ENCODE results near the gene SSNA1.

Gene SSNA1

GRCh38 chr9:137152844-137153405 is 35.6 kb upstream of the SSNA1 start:
- DNase-seq (ENCODE audit: low spot score): no peak

DNA sequence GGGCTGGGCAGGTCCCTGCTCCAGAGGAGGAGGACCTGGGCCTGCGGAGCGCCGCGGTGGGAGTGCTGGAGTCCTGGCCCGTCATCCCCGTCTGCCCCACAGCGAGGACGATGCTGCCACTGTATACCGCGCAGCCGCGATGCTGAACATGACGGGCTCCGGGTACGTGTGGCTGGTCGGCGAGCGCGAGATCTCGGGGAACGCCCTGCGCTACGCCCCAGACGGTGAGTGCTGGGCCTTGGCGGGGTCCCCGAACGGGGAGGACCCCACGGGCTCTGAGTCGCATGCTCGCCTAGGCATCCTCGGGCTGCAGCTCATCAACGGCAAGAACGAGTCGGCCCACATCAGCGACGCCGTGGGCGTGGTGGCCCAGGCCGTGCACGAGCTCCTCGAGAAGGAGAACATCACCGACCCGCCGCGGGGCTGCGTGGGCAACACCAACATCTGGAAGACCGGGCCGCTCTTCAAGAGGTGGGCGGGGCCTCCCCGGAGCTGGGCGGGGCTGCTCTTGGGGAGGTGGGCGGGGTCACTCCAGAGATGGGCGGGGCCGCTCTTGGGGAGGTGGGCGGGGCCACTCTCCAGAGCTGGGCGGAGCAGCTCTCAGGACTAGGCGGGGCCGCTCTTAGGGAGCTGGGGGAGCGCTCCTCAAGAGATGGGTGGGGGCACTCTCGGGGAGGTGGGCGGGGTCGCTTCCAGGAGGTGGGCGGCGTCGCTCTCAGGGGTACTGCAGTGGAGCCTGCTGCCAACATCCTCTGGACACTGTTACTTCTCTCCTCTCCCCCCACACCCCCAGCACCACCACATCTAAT is 31.7 kb upstream of the SSNA1 start:
- DNase-seq (ENCODE audit: low spot score): no peak

DNA sequence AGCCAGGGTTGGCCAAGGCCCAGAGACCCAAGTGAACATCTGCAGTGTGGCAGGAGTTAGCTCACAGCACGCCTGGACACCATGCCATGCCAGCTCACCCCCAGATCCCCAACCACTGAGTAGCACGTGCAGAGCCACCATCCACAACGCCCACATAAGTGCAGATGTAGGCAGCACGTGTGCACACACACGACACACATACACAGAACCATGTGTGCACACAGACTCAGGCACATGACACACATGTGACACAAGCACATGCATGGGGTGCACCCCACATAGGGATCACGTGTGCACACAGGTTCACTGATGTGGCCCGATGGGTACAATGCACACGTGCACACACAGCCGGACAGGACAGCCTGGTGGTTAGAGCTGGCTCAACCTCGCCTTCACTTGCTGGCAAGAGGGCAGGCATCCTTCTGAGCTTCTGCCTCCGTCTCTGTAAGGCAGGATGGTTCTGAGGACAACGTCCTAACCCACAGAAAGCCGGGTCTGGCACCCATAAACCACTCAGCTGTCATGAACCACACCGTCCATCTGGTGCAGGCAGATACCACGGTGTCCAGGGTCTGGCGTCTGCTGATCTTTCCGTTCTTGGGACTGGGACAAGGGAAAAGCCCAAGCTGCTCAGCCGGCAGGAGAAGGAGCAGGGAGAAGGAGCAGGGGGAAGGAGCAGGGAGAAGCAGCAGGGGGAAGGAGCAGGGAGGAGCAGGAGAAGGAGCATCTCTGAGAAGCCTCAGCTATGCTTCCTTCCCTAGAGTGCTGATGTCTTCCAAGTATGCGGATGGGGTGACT is 30.7 kb upstream of the SSNA1 start:
- DNase-seq (ENCODE audit: low spot score): no peak

- no peak for DNase-seq (ENCODE audit: low spot score)
Observed at GRCh38 chr9:137158625-137159024, 29.9 kb upstream of the SSNA1 start.

DNA sequence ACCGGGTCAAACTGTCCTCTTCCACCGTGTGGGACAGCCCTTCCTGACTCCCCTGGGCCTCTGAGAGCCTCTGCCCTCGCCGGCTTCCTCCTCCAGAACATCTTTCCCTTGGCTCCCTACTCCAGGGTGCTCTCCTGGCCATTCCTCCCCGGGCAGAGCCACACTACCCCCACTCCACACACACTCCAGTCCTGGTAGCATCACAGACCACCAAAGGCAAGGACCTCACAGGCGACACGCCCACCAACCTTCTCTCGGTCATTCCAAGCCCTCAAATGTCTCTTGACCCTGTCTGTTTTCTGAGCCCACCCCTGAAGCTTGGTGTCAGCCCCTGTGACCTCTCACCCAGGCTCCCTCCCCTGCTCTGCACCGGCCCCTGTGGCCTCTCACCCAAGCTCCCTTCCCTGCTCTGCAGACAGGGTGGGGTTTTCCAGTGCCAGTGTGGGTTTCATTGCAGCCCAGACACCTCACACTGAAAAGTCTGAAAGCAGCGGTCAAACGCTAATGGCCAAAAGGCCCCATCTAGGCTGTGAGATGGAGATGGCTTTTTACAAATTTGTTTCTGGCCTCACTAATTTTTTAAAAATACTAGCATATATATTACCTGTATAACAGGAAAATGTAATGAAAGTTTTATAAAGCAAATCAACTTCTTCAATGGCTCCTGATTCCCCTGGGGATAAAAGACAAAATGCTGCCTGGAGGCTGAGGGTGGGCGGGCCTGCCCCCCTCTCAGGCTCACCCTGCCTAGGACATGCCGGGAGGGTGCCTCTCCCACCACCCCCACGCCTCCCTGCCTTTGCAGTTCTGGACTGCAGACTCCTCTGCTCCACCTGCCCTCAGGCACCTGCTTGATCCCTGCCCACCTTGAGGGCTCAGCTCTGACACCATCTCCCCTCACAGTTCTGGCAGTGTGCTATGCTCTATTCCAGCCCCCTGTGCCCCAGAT is 29.1 kb upstream of the SSNA1 start:
- no peak for DNase-seq (ENCODE audit: low spot score)

GRCh38 chr9:137160054-137160425 is 28.4 kb upstream of the SSNA1 start:
- DNase-seq (ENCODE audit: low spot score): no peak

GRCh38 chr9:137160716-137161557 is 27.5 kb upstream of the SSNA1 start:
- DNase-seq (ENCODE audit: low spot score): no peak

- DNase-seq (ENCODE audit: low spot score): no peak
Observed at GRCh38 chr9:137161558-137162486, 26.7 kb upstream of the SSNA1 start.

DNA sequence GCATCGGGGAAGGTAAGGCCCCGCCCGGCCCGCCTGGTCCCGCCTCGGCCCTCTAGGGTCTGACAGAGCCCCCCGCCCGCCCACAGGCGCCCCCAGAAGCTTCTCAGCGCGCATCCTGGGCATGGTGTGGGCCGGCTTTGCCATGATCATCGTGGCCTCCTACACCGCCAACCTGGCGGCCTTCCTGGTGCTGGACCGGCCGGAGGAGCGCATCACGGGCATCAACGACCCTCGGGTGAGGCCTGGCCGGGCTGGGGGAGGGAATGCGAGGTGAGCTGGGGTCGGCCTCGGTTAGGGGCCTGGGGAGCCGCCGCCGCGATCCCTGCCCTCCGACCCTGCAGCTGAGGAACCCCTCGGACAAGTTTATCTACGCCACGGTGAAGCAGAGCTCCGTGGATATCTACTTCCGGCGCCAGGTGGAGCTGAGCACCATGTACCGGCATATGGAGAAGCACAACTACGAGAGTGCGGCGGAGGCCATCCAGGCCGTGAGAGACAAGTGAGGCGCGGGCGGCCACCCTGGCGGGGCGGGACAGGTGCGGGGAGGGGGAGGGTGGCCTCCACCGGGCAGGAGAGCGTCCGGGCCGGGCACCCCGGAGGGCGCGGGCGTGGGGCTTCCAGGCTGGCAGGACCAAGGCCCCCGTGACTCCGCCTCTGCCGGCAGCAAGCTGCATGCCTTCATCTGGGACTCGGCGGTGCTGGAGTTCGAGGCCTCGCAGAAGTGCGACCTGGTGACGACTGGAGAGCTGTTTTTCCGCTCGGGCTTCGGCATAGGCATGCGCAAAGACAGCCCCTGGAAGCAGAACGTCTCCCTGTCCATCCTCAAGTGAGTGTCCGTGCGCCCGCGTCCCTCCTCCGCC is 25.7 kb upstream of the SSNA1 start:
- DNase-seq (ENCODE audit: low spot score): no peak

DNA sequence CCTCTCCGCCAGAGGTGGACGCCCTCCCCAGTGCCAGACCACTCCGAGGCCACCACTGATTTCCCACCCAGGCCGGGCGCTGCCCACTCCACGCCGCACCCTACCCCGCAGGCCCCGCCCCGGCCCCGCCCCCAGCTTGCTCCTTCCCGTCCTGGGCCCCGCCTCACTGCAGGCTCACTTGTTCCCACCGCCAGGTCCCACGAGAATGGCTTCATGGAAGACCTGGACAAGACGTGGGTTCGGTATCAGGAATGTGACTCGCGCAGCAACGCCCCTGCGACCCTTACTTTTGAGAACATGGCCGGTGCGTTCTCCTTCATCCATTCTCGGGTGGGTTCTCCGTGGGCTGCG is 25.1 kb upstream of the SSNA1 start:
- DNase-seq (ENCODE audit: low spot score): no peak

DNA sequence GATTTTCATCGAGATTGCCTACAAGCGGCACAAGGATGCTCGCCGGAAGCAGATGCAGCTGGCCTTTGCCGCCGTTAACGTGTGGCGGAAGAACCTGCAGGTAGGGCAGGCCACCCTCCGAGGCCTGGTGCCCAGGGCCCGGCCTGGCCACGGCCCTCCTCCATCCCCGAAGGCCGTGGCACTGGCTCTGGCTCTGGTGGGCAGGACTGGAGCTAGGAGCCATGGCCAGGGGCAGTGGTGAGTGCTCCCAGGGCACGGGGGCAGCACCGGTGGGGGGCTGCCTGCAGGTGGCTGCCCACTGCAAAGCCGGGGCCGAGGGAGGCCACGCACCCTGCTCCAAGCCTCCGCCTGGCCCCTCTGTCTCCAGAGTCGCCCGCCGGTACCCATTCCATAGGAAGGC is 24.7 kb upstream of the SSNA1 start:
- DNase-seq (ENCODE audit: low spot score): no peak

- DNase-seq (ENCODE audit: low spot score): no peak
Observed at GRCh38 chr9:137164370-137165249, 23.9 kb upstream of the SSNA1 start.

DNA sequence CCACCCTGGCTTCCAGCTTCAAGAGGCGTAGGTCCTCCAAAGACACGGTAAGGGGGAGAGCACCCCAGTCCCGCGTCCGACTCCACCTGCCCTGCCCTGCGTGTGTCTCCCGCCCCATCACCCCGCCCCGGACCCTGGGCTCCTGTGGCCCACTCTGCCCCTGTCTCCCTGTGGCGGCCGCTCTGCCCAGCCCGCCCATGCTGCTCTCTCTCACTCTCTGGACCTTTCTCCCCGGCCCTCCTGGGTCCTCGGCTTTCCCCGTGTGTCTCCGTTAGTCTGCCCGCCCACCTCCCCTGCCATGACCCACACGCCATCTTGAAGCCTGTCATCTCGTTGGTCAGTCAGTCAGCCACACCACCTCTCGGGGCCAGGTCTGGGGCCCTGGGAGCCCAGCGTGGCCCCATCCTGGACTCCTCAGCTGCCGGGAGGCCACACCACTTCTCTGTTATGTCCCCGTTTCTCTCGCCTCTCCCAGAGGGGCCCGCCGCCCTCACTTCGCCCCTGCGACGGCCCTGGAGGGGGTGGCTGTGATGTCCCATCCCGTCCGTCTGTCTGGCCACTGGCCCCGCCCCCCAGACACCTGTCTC is 23.1 kb upstream of the SSNA1 start:
- no peak for DNase-seq (ENCODE audit: low spot score)

- no peak for DNase-seq (ENCODE audit: low spot score)
Observed at GRCh38 chr9:137166380-137167229, 21.9 kb upstream of the SSNA1 start.

- no peak for DNase-seq (ENCODE audit: low spot score)
Observed at GRCh38 chr9:137167277-137167746, 21.2 kb upstream of the SSNA1 start.

DNA sequence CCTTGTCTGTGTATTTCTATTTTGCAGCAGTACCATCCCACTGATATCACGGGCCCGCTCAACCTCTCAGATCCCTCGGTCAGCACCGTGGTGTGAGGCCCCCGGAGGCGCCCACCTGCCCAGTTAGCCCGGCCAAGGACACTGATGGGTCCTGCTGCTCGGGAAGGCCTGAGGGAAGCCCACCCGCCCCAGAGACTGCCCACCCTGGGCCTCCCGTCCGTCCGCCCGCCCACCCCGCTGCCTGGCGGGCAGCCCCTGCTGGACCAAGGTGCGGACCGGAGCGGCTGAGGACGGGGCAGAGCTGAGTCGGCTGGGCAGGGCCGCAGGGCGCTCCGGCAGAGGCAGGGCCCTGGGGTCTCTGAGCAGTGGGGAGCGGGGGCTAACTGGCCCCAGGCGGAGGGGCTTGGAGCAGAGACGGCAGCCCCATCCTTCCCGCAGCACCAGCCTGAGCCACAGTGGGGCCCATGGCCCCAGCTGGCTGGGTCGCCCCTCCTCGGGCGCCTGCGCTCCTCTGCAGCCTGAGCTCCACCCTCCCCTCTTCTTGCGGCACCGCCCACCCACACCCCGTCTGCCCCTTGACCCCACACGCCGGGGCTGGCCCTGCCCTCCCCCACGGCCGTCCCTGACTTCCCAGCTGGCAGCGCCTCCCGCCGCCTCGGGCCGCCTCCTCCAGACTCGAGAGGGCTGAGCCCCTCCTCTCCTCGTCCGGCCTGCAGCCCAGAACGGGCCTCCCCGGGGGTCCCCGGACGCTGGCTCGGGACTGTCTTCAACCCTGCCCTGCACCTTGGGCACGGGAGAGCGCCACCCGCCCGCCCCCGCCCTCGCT is 20.5 kb upstream of the SSNA1 start:
- DNase-seq (ENCODE audit: low spot score): no peak

All from pons (tissue), 1 donor.